GM18505 (cell line): ENCODE measurements around the gene PATL2.
"Not testable (repeated sequence)": the region's sequence is repeated elsewhere in the genome, so short reads cannot be mapped to it uniquely, and the experiment has no call there.

Source experiments
- ATAC-seq: cut with Tn5 transposase; IDR thresholded peaks from one replicate; pipeline ENCODE4 v1.9.1; 2021; ENCODE audit not compliant: unreplicated experiment
- POLR2A ChIP-seq: IDR thresholded peaks from 4 replicates; pipeline ENCODE4 v1.6.1; 2011; ENCODE audit warnings: borderline replicate concordance; ENCODE audit not compliant: insufficient read depth, insufficient read length; ENCODE audit errors: extremely low read depth

Gene PATL2

GRCh38 chr15:44692659-44693058, 18.5 kb downstream of the PATL2 start:
- no peak for ATAC-seq

GRCh38 chr15:44690245-44690644, 20.9 kb downstream of the PATL2 start:
- ATAC-seq, result not testable (repeated sequence)

More at GRCh38 chr15:44692659-44693058, 18.5 kb downstream of the PATL2 start:
- no peak for TF ChIP-seq POLR2A

GRCh38 chr15:44689318-44689717, 21.8 kb downstream of the PATL2 start:
- not testable (repeated sequence) for ATAC-seq

GRCh38 chr15:44682809-44683682, 28.1 kb downstream of the PATL2 start:
- ATAC-seq, result not testable (repeated sequence)

- no peak for ATAC-seq
Observed at GRCh38 chr15:44682211-44682610, 28.9 kb downstream of the PATL2 start.

GRCh38 chr15:44676676-44677075, 34.4 kb downstream of the PATL2 start:
- TF ChIP-seq POLR2A, result peak; percentile 55
- no peak for ATAC-seq

More at GRCh38 chr15:44682211-44682610, 28.9 kb downstream of the PATL2 start:
- TF ChIP-seq POLR2A, result no peak

GRCh38 chr15:44675911-44676310, 35.2 kb downstream of the PATL2 start:
- no peak for ATAC-seq
- TF ChIP-seq POLR2A, result no peak

GRCh38 chr15:44673639-44674038, 37.5 kb downstream of the PATL2 start:
- ATAC-seq, result no peak
- TF ChIP-seq POLR2A, result no peak

GRCh38 chr15:44670087-44670950, 40.8 kb downstream of the PATL2 start:
- no peak for TF ChIP-seq POLR2A
- no peak for ATAC-seq

- ATAC-seq, result no peak
- no peak for TF ChIP-seq POLR2A
Observed at GRCh38 chr15:44668921-44669320, 42.2 kb downstream of the PATL2 start.

- ATAC-seq, result no peak
Observed at GRCh38 chr15:44667039-44667360, 44.1 kb downstream of the PATL2 start.

GRCh38 chr15:44666210-44667038, 44.7 kb downstream of the PATL2 start:
- no peak for ATAC-seq

More at GRCh38 chr15:44667039-44667360, 44.1 kb downstream of the PATL2 start:
- TF ChIP-seq POLR2A, result no peak

More at GRCh38 chr15:44666210-44667038, 44.7 kb downstream of the PATL2 start:
- TF ChIP-seq POLR2A, result peak; percentile 26
